ENCODE data around the gene SSPN. TPM values are rescaled to one million over a fixed set of nuclear protein-coding genes. Genes with fewer than 3 reads are reported as not detected.
A peak's percentile ranks its signal among the peaks of the same experiment; 100 is the strongest.

SSPN gene
- total RNA-seq, 1 experiment from 2014 or later: 0.21 TPM

GRCh38 chr12:26271024-26271423 lies 75.7 kb downstream of the SSPN start:
- no TSS peak for BruUV-seq (replicated peaks)
- H3K27ac Mint-ChIP-seq (ENCODE audit: low read depth, unreplicated experiment): no peak overlapping the region
- intact Hi-C loops (cut with micrococcal nuclease): no loop called here
- no peaks in the 10 kb centered on the region for H3K9me3 Mint-ChIP-seq (ENCODE audit: unreplicated experiment)
- POLR2A ChIA-PET: interaction anchor here (0.6 to 6.2 kb wide), 10 partner anchors 9 to 531 kb away, joined by 3 to 87 read pairs (median 4); partner anchors contain the start of gene BHLHE41
- CTCF ChIA-PET: interaction anchor here (0.6 to 2.7 kb wide), 8 partner anchors 11 to 152 kb away, joined by 3 to 8 read pairs (median 4); no protein-coding TSS in a partner anchor
- H3K36me3 Mint-ChIP-seq (ENCODE audit: insufficient read depth, unreplicated experiment): no peaks in the 10 kb centered on the region
- no peaks in the 10 kb centered on the region for H3K27me3 Mint-ChIP-seq (ENCODE audit: insufficient read depth, unreplicated experiment)
- TF ChIP-seq CTCF (IDR thresholded peaks at IDR 0.05; ENCODE audit: unreplicated experiment): no peak
- no peak for DNase-seq (ENCODE audit: unreplicated experiment)
- no peak overlapping the region for H3K4me3 Mint-ChIP-seq (ENCODE audit: unreplicated experiment)
- peaks cover 27% of the 10 kb centered on the region for H3K4me1 Mint-ChIP-seq (ENCODE audit: insufficient read depth, unreplicated experiment)

- POLR2A ChIA-PET: interaction anchor here (0.6 to 6.2 kb wide), 14 partner anchors 10 to 532 kb away, joined by 3 to 87 read pairs (median 3); partner anchors contain the start of gene BHLHE41
- no peak overlapping the region for H3K27ac Mint-ChIP-seq (ENCODE audit: low read depth, unreplicated experiment)
- TF ChIP-seq CTCF (IDR thresholded peaks at IDR 0.05; ENCODE audit: unreplicated experiment): no peak
- no peaks in the 10 kb centered on the region for H3K9me3 Mint-ChIP-seq (ENCODE audit: unreplicated experiment)
- CTCF ChIA-PET: interaction anchor here (0.6 to 2.7 kb wide), 11 partner anchors 12 to 317 kb away, joined by 3 to 8 read pairs (median 4); no protein-coding TSS in a partner anchor
- H3K36me3 Mint-ChIP-seq (ENCODE audit: insufficient read depth, unreplicated experiment): no peaks in the 10 kb centered on the region
- no TSS peak for BruUV-seq (replicated peaks)
- H3K27me3 Mint-ChIP-seq (ENCODE audit: insufficient read depth, unreplicated experiment): no peaks in the 10 kb centered on the region
- peaks cover 27% of the 10 kb centered on the region for H3K4me1 Mint-ChIP-seq (ENCODE audit: insufficient read depth, unreplicated experiment)
- H3K4me3 Mint-ChIP-seq (ENCODE audit: unreplicated experiment): no peak overlapping the region
- intact Hi-C loops (cut with micrococcal nuclease): no loop called here
- DNase-seq (ENCODE audit: unreplicated experiment): peak; percentile 88
Measured at GRCh38 chr12:26271889-26272492, 76.6 kb downstream of the SSPN start.

GRCh38 chr12:26272851-26273250 lies 77.5 kb downstream of the SSPN start:
- Mint-ChIP-seq H3K27me3 (ENCODE audit: insufficient read depth, unreplicated experiment) (no peaks in the 10 kb centered on the region), H3K36me3 (ENCODE audit: insufficient read depth, unreplicated experiment) (no peaks in the 10 kb centered on the region), H3K27ac (ENCODE audit: low read depth, unreplicated experiment) (no peak overlapping the region), H3K4me1 (ENCODE audit: insufficient read depth, unreplicated experiment) (peaks cover 27% of the 10 kb centered on the region), H3K9me3 (ENCODE audit: unreplicated experiment) (no peaks in the 10 kb centered on the region), H3K4me3 (ENCODE audit: unreplicated experiment) (no peak overlapping the region)
- no peak for TF ChIP-seq CTCF (IDR thresholded peaks at IDR 0.05; ENCODE audit: unreplicated experiment)
- no TSS peak for BruUV-seq (replicated peaks)
- intact Hi-C loops (cut with micrococcal nuclease): no loop called here
- POLR2A ChIA-PET: interaction anchor here (0.9 to 6.2 kb wide), 6 partner anchors 26 to 148 kb away, joined by 3 to 87 read pairs (median 6); partner anchors contain the start of gene BHLHE41
- CTCF ChIA-PET: interaction anchor here (0.6 to 2.1 kb wide), 5 partner anchors 24 to 317 kb away, joined by 3 to 7 read pairs (median 4); no protein-coding TSS in a partner anchor
- DNase-seq (ENCODE audit: unreplicated experiment): no peak

- Mint-ChIP-seq H3K36me3 (ENCODE audit: insufficient read depth, unreplicated experiment) (no peaks in the 10 kb centered on the region), H3K4me3 (ENCODE audit: unreplicated experiment) (no peak overlapping the region), H3K4me1 (ENCODE audit: insufficient read depth, unreplicated experiment) (peaks cover 33% of the 10 kb centered on the region), H3K27ac (ENCODE audit: low read depth, unreplicated experiment) (no peak overlapping the region), H3K27me3 (ENCODE audit: insufficient read depth, unreplicated experiment) (no peaks in the 10 kb centered on the region), H3K9me3 (ENCODE audit: unreplicated experiment) (no peaks in the 10 kb centered on the region)
- POLR2A ChIA-PET: interaction anchor here (0.6 to 6.2 kb wide), 7 partner anchors 9 to 1797 kb away, joined by 3 to 87 read pairs (median 3); no protein-coding TSS in a partner anchor
- no peak for DNase-seq (ENCODE audit: unreplicated experiment)
- CTCF ChIA-PET: interaction anchor here (0.6 to 2.0 kb wide), 7 partner anchors 9 to 421 kb away, joined by 3 to 10 read pairs (median 5); partner anchors contain the start of gene BHLHE41
- no peak for TF ChIP-seq CTCF (IDR thresholded peaks at IDR 0.05; ENCODE audit: unreplicated experiment)
- intact Hi-C loops (cut with micrococcal nuclease): loop anchor here (1.0 kb wide), 1 partner anchor 45 kb away; no protein-coding TSS in a partner anchor
- BruUV-seq (replicated peaks): no TSS peak
Measured at GRCh38 chr12:26273811-26274210, 78.4 kb downstream of the SSPN start.

Measured in MCF 10A (cell line).